Loucy (cell line): ENCODE measurements around the gene BHLHA15.

ENCODE experiments used
- H2AFZ ChIP-seq: fragments of 200-600 bp; sonication (generic); 2 replicates; pipeline ENCODE4 v1.6.0; 2016; ENCODE audit warnings: antibody characterized with exemption, mild to moderate bottlenecking, low read length, moderate library complexity
- H3F3A ChIP-seq: fragments of 200-600 bp; 2 replicates; pipeline ENCODE4 v1.6.0; 2016; ENCODE audit warnings: antibody characterized with exemption, low read depth, mild to moderate bottlenecking
- H3K27me3 ChIP-seq: fragments of 200-600 bp; sonication (generic); 2 replicates; pipeline ENCODE4 v1.6.1; 2014; ENCODE audit warnings: low read length, mild to moderate bottlenecking; ENCODE audit not compliant: insufficient read depth, poor library complexity, severe bottlenecking
- H3K36me3 ChIP-seq: fragments of 200-600 bp; sonication (generic); 2 replicates; pipeline ENCODE4 v1.6.1; 2016; ENCODE audit warnings: low read length; ENCODE audit not compliant: insufficient read depth
- H3K4me1 ChIP-seq: fragments of 200-600 bp; sonication (generic); 2 replicates; pipeline ENCODE4 v1.5.1; 2014; ENCODE audit warnings: low read length, mild to moderate bottlenecking; ENCODE audit not compliant: insufficient read depth, poor library complexity, severe bottlenecking
- H3K4me2 ChIP-seq: fragments of 200-600 bp; sonication (generic); 2 replicates; pipeline ENCODE4 v1.6.0; 2014; ENCODE audit warnings: antibody characterized with exemption, low read length, low read depth, mild to moderate bottlenecking; ENCODE audit not compliant: poor library complexity, severe bottlenecking
- H3K4me3 ChIP-seq: fragments of 200-600 bp; sonication (generic); 2 replicates; pipeline ENCODE4 v1.5.1; 2014; ENCODE audit warnings: low read length, mild to moderate bottlenecking, mixed read lengths; ENCODE audit not compliant: poor library complexity, severe bottlenecking
- H3K79me2 ChIP-seq: fragments of 200-600 bp; sonication (generic); 2 replicates; pipeline ENCODE4 v1.6.1; 2014; ENCODE audit warnings: low read length; ENCODE audit not compliant: insufficient read depth
- H3K9ac ChIP-seq: fragments of 200-600 bp; sonication (generic); 2 replicates; pipeline ENCODE4 v1.6.0; 2014; ENCODE audit warnings: mild to moderate bottlenecking, low read depth, low read length, moderate library complexity; ENCODE audit not compliant: poor library complexity, severe bottlenecking
- H3K9me2 ChIP-seq: fragments of 200-600 bp; sonication (generic); replicated peaks from 2 replicates; pipeline ENCODE4 v1.6.1; 2016; ENCODE audit warnings: low read depth, low read length, mixed read lengths
- H3K9me3 ChIP-seq: fragments of 200-600 bp; sonication (generic); 2 replicates; pipeline ENCODE4 v1.6.1; 2014; ENCODE audit warnings: mild to moderate bottlenecking, antibody characterized with exemption, low read length, low read depth; ENCODE audit not compliant: insufficient read depth
- H4K20me1 ChIP-seq: fragments of 200-600 bp; sonication (generic); 2 replicates; pipeline ENCODE4 v1.6.0; 2014; ENCODE audit warnings: antibody characterized with exemption, low read length, mild to moderate bottlenecking; ENCODE audit not compliant: insufficient read depth, poor library complexity, severe bottlenecking
- EZH2phosphoT487 ChIP-seq: fragments of 200-600 bp; IDR thresholded peaks from 2 replicates; pipeline ENCODE4 v1.6.1; 2018; ENCODE audit warnings: antibody characterized with exemption, mild to moderate bottlenecking, moderate library complexity, borderline replicate concordance
- TF ChIP-seq, protein P1 (sequence below): fragments of 200-600 bp; sonication (generic); conservative IDR thresholded peaks from 2 replicates; pipeline ENCODE4 v1.5.1; 2014; ENCODE audit warnings: mild to moderate bottlenecking, antibody characterized with exemption, low read length

BHLHA15 gene

DNA sequence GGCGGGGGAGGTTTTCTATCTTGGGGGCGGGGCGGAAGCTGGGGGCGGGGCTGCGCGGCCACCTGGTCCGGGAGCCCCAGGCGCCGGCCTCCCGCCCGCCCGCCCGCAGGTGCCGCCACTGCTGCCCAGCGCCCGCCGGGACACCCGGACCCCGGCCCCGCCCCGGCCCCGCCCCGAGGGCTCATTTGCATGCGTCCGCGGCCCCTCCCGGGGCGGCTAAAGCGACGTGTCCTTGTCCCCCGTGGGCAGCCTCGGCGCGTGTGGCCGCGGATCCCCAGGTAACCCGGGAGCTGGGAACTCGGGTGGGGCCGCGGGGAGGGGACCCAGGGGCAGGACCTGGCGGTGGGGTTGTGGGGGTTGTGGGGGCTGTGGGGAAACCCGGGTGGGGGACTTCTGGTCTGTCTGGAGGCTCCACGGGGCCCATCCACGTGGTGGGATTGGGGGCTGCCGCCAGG lies at the start of gene BHLHA15:
Gene BHLHA15, plus strand, starts transcription at position 219 of the 455 bp plus-strand sequence. CDS start 871 bp downstream, outside the sequence.
- Histone ChIP-seq H3K79me2 (no peaks in the 10 kb centered on the region), H2AFZ (no peak within 1 kb of the TSS), H3K9me3 (no peaks in the 10 kb centered on the region), H3K27me3 (no peaks in the 10 kb centered on the region), H3K4me3 (no peak within 1 kb of the TSS), H3F3A (no peaks in the 10 kb centered on the region), H3K9ac (no peak within 1 kb of the TSS), H3K36me3 (peaks cover 13% of the 10 kb centered on the region; the same call in 1 of the 2 replicates), H3K9me2 (no peaks in the 10 kb centered on the region), H3K4me2 (no peak within 1 kb of the TSS), H4K20me1 (no peaks in the 10 kb centered on the region), H3K4me1 (no peaks in the 10 kb centered on the region)
- TF ChIP-seq EZH2phosphoT487 = no peak
- TF ChIP-seq, protein P1, sequence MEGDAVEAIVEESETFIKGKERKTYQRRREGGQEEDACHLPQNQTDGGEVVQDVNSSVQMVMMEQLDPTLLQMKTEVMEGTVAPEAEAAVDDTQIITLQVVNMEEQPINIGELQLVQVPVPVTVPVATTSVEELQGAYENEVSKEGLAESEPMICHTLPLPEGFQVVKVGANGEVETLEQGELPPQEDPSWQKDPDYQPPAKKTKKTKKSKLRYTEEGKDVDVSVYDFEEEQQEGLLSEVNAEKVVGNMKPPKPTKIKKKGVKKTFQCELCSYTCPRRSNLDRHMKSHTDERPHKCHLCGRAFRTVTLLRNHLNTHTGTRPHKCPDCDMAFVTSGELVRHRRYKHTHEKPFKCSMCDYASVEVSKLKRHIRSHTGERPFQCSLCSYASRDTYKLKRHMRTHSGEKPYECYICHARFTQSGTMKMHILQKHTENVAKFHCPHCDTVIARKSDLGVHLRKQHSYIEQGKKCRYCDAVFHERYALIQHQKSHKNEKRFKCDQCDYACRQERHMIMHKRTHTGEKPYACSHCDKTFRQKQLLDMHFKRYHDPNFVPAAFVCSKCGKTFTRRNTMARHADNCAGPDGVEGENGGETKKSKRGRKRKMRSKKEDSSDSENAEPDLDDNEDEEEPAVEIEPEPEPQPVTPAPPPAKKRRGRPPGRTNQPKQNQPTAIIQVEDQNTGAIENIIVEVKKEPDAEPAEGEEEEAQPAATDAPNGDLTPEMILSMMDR = no peak

DNA sequence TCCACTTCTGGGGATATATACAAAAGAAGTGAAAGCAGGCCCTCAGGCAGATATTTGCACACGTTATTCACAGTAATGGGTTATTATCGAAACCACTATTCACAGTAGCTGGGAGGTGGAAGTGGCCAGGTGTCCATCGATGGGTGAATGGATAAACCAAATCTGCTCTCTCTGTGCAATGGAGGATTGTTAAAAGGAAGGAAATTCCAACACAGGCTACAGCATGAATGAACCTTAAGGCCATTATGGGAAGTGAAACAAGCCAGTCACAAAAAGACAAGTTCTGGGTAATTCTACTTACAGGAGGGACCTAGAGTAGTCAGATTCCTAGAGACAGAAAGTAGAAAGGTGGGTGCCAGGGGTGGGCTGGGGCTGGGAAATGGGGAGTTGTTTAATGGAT lies 48.5 kb upstream of the BHLHA15 start:
- Histone ChIP-seq H3K9me3 (no peaks in the 10 kb centered on the region), H2AFZ (no peak overlapping the region), H3K4me2 (no peak overlapping the region), H4K20me1 (no peaks in the 10 kb centered on the region), H3F3A (no peaks in the 10 kb centered on the region), H3K27me3 (no peaks in the 10 kb centered on the region), H3K36me3 (peaks cover 5% of the 10 kb centered on the region; the same call in 1 of the 2 replicates), H3K79me2 (no peaks in the 10 kb centered on the region), H3K4me1 (no peaks in the 10 kb centered on the region), H3K9ac (no peak overlapping the region), H3K9me2 (no peaks in the 10 kb centered on the region), H3K4me3 (no peak overlapping the region)
- TF ChIP-seq EZH2phosphoT487 = no peak

DNA sequence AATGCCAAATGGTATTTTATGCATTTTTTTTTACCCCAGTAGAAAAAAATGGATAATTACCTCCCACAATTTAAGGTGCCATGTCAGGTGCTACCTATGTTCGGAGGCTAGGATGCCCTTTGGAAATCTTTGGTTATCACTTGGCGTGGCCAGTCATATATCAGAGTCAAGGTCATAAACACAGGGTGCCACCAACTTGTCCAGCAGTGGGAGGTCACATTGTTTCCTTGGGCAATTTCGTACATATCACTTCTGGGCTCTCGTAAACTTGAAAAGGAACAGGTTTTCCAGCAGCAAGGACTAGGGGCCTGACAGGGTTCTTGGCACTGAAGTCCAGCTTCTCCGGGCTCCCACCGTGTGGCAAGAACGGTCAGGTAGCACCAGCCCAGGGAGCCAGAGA lies 48.0 kb upstream of the BHLHA15 start:
- no peak for TF ChIP-seq EZH2phosphoT487
- TF ChIP-seq, protein P1 = no peak
- Histone ChIP-seq H3K4me1 (no peaks in the 10 kb centered on the region), H2AFZ (no peak overlapping the region), H3K9me2 (no peaks in the 10 kb centered on the region), H3K9me3 (no peaks in the 10 kb centered on the region), H3K27me3 (no peaks in the 10 kb centered on the region), H3K4me2 (no peak overlapping the region), H3K36me3 (peaks cover 5% of the 10 kb centered on the region; the same call in 1 of the 2 replicates), H3K4me3 (no peak overlapping the region), H3F3A (no peaks in the 10 kb centered on the region), H3K9ac (no peak overlapping the region), H4K20me1 (no peaks in the 10 kb centered on the region), H3K79me2 (no peaks in the 10 kb centered on the region)
